NAMALWA (cell line): Measurements from ENCODE around the gene RPL15.
"Not testable (repeated sequence)": the region's sequence is repeated elsewhere in the genome, so short reads cannot be mapped to it uniquely, and the experiment has no call there.

ENCODE experiments used
- DNase-seq: peaks from one replicate; pipeline ENCODE4 v3.0.0-alpha.2; 2015; ENCODE audit warnings: low spot score

Gene RPL15

DNA sequence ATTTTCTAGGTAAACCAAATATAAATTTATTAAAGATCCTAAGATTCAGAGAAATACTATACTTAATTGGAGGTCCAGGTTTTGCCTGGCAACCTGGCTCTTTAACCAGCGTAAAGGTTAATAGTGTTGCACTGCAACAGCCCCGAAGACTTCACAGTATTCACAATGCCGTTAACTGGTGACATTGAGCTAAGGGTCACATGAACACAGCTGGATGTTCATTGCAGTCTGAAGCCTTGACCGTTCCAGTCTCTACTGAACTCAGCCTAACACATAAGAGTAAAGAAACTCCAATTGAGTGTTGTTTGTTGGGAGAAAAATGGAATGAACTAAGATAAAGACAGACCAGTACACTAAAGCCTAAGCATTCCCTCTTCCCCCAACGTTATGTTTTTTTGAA lies 27.0 kb upstream of the RPL15 start:
- DNase-seq = no peak

DNA sequence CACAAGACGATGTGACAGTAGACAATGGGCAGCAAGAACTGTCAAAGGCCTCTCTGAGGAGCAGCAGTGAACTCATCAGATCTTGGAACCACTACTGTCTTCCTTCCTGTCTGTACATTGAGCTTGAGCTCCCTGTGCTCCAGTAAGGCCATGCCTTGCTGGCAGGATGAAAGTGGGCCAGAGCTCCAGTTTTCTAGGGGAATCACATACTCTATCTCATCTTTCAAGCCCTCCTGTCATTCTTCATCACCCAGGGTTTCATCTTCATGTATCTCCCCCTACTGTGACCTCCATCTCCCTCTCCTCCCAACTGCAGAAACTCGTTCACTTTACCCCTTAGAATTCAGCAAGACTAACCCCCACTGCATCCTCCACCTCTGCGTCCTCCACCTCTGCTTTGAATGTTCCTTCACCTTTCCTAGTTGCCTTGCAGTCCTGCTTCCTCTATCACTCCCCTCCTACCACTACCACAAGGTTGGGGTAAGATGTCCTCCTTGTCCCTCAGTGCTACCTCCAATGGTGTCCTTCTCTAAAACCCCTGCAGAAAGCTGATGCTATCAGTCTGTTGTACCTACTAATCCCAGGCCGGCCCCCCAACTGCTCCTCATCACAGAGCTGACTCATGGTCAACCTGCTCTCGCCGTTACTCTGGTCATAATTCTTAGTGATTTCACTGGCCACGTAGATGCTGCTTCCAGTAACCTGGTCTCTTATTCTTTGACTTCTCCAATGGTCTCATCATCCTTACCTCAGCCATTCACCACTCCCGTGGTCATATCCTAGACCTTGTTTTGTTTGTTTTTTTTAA lies 22.5 kb upstream of the RPL15 start:
- DNase-seq = no peak

DNA sequence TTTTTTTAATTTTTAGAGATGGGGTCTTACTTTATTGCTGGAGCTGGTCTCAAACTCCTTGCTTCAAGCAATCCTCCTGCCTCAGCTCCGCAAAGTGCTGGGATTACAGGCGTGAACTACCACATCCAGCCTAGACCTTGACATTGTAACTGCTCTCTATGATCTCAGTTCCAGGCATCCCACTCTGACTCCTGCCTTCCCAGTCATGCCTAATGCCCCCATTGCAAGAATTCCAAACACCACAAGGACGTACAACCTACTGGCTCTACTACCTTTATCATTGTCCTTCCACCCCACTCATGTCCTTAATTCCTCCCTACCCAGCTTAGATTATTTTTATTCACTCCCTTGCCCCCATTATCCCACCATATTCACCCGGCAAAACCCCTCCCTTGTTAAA lies 21.8 kb upstream of the RPL15 start:
- DNase-seq = no peak

DNA sequence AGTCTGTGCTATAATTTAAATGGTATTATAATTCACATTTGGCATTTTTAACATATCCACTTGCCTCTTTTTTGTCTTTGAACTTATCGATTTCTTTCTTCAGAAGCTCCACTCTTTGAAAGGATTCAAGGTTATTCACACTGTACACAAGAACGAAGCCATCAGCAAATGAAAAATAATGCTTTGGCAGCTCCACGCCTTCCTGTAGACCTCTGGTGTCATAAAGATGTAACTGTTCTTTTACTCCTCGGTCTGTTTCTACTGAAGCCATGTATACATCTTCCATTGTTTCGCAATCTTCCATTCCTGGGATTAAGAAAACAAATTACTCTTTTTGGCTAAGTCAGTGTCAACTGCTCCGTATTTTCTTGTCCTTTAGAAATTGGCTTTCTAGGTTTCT lies 16.2 kb upstream of the RPL15 start:
- no peak for DNase-seq

DNA sequence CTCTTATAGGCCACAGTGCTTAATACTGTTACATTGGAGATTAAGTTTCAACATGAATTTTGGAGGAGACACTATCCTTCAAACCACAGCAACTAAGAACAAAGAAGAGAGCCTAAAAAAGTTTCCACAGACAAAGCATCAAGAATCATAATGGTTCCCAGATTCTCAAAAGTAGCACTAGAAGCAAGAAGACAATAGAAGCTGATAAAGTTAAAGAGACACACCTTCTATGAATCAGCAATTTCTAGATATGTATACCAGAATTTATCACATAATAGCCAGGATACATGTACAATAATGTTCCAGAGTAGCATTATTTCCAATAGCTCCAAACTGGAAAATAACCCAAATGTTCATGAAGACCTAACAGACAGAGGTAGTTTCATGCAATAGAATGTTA lies 12.4 kb upstream of the RPL15 start:
- no peak for DNase-seq

DNA sequence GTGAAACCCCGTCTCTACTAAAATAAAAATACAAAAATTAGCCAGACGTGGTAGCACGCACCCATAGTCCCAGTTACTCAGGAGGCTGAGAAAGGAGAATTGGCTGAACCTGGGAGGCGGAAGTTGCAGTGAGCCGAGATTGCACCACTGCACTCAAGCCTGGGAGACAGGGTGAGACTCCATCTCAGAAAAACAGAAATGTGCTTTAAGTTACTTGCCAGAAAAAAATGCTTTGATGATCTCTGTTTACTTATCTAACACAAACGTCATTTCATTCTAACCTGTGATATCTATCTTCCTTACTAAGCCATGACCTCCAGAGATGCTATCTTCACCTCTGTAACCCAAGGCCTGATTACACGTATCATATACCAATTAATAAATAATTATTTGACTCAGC lies 7.6 kb upstream of the RPL15 start:
- DNase-seq = no peak

DNA sequence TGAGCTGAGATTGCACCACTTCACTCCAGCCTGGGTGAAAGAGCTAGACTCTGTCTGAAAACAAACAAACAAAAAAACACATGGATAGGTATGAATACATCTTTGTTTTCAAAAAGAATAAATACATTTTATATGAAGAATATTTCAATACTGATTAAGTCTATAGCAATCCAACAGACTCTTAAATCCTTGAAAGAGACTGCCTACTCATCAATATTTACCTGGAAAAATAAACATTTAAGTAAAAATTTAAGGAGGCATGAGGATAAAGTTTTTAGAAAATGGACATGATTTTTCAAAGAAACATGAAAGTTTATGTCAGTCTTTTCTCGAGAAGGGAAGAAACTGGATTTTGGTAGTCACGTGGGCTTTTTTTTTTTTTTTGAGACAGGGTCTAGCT lies 5.5 kb upstream of the RPL15 start:
- no peak for DNase-seq

DNA sequence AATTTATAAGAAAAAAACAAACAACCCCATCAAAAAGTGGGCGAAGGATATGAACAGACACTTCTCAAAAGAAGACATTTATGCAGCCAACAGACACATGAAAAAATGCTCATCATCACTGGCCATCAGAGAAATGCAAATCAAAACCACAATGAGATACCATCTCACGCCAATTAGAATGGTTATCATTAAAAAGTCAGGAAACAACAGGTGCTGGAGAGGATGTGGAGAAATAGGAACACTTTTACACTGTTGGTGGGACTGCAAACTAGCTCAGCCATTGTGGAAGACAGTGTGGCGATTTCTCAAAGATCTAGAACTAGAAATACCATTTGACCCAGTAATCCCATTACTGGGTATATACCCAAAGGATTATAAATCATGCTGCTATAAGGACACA lies 4.6 kb upstream of the RPL15 start:
- not testable (repeated sequence) for DNase-seq

DNA sequence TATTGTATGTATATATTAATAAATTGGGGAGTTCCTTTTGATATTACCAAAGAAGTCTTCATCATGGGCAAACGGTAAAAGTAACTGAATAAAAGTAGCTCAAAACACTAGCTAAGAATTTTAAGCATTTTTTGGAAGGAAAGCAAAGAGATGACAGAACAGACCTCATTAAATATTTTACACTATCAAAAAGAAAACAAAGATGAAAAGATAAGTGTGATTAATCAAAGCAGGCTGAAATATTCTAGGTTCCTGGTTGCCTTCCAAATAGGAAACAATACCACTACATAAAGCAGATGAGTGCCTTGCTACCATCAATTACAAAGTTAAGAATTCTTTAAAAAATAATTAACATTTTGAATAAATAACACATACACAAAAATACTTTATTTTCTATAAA lies 3.8 kb upstream of the RPL15 start:
- DNase-seq = no peak

DNA sequence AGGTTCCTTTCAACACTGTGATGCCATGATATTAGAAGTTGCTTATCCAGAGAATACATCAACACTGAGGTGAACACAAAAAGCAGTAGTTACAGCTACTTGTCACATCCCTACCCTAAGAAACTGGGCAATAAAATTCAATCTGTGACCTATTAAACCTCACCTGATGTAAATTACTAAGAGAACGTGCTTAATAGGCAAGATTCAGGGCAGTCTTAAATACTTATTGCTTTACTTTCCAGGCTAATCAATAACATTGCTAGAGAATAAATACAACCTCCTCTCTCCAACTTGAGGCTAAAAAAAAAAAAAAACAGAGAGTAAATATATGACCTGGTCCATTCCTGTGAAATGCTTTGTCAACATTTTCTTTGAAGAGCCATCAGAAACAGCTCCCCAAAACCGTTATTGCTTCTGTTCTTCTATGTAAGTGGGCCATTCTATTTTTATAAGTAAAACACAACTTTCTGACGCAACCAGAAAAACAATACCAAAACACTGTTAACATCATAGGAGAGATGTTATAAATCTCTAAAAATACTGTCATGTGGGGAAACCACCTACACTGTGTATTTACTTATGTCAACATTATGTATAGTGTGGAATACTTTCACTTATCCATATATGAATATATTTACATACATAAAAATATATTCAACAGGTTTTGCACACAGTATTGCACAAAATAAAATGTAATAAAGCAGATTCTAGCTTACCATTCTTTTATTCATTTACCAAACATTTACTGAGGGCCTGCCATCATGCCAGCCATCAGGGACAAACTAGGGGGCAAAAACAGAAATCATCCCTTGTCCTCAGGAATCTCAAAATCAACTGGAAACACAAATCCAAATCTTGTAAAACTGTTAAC lies 2.8 kb upstream of the RPL15 start:
- no peak for DNase-seq

DNA sequence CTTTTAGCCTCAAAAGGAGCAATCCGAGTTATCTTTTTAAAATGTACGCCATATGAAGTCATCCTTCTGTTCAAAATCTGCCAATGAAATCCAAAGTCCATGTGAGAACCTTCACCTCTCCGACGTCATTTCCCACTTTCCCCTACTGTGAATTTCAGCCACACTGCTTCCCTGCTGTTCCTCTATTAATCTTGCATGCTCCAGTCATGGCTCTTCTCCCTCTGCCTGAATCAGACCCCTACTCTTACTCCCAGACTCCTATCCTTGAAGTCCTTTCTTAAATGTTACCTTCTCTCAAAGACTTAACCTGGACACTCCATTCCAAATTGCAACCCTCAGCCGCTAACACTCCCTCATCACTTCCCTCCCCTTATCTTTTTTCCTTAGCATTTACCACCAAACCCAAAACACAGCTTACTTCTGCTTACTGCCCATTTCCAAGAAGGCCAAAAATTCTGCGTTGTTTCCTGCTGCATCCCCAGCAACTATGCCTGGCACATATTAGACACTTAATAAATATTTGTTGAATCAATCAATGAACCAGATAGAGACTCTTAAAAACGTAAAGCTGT lies 1.3 kb upstream of the RPL15 start:
- no peak for DNase-seq

DNA sequence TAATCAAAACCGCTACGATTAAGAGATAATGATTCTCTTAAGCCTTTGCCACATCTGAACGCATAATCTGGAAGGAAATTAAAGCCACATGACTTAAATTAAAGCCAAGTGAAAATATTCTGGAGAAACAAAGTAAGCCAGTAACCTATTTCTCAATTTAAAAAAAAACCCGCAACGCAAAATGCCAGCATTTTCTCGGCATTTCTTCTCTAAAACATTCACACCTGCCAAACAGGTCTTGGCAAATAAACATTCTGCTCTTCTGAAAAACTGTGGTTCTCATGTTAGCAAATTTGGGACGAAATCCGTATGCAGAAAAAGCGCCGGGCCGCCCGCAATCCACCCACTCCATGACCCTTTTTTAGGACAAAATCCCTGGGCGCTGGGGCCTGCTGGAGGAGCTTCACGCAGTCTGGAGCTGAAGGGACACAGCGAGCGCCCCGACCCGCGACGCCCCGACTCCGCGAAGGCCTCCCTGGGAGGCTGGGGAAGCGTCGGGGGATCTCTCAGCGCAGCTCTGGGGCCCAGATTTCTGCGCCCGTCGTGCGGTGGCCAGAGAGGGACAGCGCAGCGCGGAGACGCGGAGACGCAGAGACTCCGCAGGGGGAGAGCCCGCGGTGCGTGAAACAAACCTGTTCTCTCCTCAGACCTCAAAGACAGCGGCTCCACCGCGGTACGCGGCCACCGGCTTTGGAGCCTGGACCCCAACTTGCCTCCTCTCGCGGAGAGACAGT lies 613 bp upstream of the RPL15 start:
- DNase-seq = peak; percentile 19

DNA sequence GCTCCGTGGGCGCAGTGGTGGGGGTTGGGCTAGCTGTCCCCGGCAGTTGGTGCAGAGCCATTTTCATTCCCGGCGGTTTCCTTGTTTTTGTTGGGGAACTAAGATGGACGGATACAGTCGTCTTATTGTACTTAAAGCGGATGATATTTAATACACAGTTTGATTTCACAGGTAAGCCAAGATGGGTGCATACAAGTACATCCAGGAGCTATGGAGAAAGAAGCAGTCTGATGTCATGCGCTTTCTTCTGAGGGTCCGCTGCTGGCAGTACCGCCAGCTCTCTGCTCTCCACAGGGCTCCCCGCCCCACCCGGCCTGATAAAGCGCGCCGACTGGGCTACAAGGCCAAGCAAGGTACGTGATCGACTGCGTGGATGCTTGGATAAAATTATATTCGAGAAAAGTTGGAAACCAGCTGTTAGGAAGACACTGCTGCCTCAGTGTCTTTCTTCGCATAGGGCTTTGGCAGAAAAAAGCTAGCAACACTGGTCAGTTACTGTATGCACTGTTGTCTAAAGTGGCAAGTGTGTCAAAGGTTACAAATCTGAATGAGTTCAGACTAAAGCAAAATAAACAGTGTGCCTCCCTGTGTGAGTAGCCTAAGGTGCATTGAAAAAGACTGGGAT lies 859 bp downstream of the RPL15 start:
- DNase-seq = not testable (repeated sequence)

DNA sequence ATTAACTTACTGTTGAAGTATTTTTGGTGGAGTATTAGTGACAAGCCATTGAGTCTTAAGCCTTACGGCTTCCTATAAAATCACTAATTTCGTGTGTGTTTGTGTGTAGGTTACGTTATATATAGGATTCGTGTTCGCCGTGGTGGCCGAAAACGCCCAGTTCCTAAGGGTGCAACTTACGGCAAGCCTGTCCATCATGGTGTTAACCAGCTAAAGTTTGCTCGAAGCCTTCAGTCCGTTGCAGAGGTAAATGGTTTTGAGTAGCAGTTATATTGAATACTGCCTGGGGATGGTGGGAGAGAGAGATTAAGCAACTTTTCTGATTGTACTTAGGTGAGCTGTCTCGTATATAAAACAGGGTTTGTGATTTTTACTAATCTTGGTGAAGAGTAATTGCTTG lies 1.4 kb downstream of the RPL15 start:
- not testable (repeated sequence) for DNase-seq

DNA sequence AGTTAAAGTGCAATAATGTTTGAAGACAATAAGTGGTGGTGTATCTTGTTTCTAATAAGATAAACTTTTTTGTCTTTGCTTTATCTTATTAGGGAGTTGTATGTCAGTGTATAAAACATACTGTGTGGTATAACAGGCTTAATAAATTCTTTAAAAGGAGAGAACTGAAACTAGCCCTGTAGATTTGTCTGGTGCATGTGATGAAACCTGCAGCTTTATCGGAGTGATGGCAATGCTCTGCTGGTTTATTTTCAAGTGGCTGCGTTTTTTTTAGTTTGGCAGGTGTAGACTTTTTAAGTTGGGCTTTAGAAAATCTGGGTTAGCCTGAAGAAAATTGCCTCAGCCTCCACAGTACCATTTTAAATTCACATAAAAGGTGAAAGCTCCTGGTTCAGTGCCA lies 2.7 kb downstream of the RPL15 start:
- DNase-seq = peak; percentile 37

DNA sequence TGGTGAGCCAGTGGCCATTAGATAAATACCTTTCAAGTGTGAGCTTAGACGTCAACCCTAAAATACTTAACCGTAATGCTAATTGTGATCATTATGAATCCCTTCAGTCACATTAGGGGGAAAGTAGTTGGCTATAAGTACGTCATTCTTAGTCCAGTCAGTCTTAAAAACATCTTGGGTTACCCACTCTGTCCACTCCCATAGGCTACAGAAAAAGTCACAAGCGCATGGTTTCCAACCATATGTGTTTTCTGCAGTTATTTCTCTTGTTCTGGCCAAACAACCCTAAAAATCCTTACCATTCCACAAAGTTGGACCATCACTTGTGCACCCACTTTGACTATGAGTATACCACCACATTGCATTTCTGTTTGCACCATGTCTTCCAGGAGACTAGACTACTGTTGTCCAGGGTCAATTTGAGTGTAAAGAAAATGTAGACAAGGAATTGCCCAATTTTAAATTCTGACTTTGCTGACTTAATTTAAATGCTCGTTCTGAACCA lies 3.3 kb downstream of the RPL15 start:
- no peak for DNase-seq

DNA sequence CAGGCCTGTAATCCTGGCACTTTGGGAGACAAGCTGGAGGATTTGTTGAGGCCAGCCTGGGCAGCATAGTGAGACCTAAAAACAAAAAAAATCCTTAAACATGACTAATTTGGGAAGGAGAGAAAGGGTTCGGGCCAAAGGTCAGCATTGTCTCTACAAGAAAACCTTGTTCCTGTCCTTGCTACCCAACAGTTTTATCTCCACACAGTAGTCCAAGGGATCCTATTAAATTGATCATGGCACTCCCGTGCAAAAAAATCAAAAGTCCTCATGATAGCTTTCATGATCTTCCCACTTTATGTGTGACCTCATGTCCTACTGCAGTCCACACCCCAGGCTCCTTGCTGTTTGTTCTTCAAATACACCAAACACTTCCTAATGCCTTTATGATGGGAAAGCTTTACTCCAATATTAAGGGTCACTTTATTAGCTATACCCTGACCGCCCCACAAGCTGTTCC lies 4.2 kb downstream of the RPL15 start:
- DNase-seq = no peak

DNA sequence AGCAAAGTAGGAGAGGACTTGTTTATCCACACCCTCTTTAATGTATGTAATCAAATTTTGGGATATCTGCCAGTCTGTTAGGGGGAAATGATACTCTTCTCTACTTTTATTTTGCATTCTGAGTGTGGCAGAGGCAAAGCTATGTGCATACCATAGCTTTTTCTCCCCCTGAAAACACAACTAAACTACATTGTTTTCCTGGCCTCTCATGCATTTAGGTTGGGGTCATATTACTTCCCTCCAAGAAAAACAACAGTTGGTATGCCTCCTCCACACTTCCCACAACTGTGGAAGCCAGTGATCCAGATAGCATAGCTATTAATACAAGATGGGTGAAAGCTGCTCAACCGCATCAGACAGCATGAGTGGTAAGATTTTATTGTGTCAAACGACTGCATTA lies 6.9 kb downstream of the RPL15 start:
- DNase-seq = no peak

DNA sequence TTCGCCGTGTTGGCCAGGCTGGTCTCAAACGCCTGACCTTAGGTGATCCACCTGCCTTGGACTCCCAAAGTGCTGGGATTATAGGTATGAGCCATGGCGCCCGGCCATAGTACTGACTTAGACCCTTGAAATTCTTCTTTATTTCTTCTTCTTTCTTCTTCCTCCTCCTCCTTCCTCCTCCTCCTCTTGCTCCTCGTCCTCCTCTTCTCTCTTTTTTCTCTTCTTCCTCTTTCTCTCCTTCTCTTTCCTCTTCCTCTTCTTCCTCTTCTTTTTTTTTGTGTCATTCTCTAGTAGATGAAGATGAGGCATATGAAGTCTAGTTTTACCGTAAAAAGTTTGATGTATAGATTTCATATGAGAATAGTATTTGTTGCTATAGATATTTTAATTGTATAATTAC lies 9.3 kb downstream of the RPL15 start:
- DNase-seq = no peak

DNA sequence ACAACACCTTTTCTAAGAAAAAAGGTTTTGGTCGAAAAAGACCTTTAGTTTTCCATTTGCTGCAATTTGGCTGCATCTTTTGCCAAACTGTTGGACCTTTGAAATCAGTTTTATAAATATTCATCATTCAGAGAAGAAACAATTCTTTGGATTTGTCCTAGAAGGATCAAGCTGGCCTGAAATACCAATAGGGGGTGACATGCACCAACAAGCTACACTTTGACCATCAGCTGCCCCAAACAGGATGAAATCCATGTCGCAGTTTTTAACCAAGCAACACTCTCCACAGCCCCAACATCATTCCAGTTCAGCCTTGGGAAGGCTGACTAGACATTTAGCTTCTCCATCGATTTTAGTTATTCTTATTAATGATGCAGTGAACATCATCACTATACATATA lies 9.8 kb downstream of the RPL15 start:
- DNase-seq = no peak

DNA sequence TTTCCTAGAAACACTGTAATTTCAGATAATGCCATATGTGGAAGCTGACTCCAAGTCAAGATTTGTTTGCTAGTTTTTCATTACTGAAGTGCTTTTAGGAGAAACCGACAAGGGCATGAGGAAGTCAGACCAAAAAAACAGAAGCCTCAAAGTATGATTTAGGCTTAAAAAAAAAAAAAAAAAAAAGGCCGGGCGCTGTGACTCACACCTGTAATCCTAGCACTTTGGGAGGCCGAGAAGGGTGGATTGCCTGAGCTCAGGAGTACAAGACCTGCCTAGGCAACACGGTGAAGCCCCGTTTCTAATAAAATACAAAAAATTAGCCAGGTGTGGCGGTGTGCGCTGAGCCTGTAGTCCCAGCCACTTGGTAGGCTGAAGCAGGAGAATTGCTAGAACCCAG lies 11.6 kb downstream of the RPL15 start:
- DNase-seq = no peak

DNA sequence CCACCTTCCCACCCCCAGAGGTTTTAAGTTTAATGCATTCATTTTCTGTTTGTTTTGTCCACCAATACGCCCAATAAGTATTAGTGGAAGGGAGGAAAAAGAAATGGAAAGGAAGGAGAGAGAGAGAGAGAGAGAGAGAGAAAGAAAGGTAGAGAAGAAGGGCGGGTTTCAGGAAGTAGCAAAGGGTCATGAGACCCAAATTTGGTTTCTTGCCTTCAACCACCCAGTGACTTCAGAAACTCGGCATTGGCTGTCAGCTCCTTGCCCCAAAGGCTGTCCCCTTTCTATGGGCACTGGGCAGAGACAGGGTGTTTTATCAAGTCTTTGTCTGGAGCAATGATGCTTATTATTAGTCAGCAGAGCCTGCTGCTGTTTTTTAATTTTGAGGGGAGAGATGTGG lies 14.7 kb downstream of the RPL15 start:
- DNase-seq = no peak
